Eye (tissue), 1 donor: ENCODE measurements around the gene CELSR3.

Experiments used
- DNase-seq: peaks from one replicate; pipeline ENCODE4 v3.0.0-alpha.2; 2015

Gene CELSR3

GRCh38 chr3:48656841-48657281, 5.8 kb downstream of the CELSR3 start:
- no peak for DNase-seq

GRCh38 chr3:48656061-48656840, 6.4 kb downstream of the CELSR3 start:
- peak; percentile 93 for DNase-seq

GRCh38 chr3:48655606-48656005, 7.1 kb downstream of the CELSR3 start:
- DNase-seq = no peak

GRCh38 chr3:48655063-48655462, 7.6 kb downstream of the CELSR3 start:
- DNase-seq = no peak

- no peak for DNase-seq
Observed at GRCh38 chr3:48652923-48653715, 9.6 kb downstream of the CELSR3 start.

GRCh38 chr3:48651771-48652170, 10.9 kb downstream of the CELSR3 start:
- DNase-seq = no peak

- no peak for DNase-seq
Observed at GRCh38 chr3:48650723-48651122, 12.0 kb downstream of the CELSR3 start.

- no peak for DNase-seq
Observed at GRCh38 chr3:48648188-48648850, 14.4 kb downstream of the CELSR3 start.

GRCh38 chr3:48647714-48648113, 15.0 kb downstream of the CELSR3 start:
- DNase-seq = no peak

- no peak for DNase-seq
Observed at GRCh38 chr3:48644898-48645760, 17.6 kb downstream of the CELSR3 start.

GRCh38 chr3:48642605-48643004, 20.1 kb downstream of the CELSR3 start:
- no peak for DNase-seq

- no peak for DNase-seq
Observed at GRCh38 chr3:48641396-48641795, 21.3 kb downstream of the CELSR3 start.

GRCh38 chr3:48639944-48640606, 22.6 kb downstream of the CELSR3 start:
- DNase-seq = no peak

GRCh38 chr3:48637305-48637704, 25.4 kb downstream of the CELSR3 start:
- no peak for DNase-seq

GRCh38 chr3:48636149-48636655, 26.5 kb downstream of the CELSR3 start:
- DNase-seq = peak; percentile 13

- peak; percentile 98 for DNase-seq
Observed at GRCh38 chr3:48635222-48636021, 27.3 kb downstream of the CELSR3 start, which contains the start of gene SLC26A6. SLC26A6 (minus strand) TSS chr3:48635461; CDS start chr3:48635393, 68 bp downstream.

GRCh38 chr3:48634661-48635221, 27.9 kb downstream of the CELSR3 start:
- DNase-seq = no peak

- no peak for DNase-seq
Observed at GRCh38 chr3:48633743-48634142, 28.9 kb downstream of the CELSR3 start.

GRCh38 chr3:48633256-48633655, 29.4 kb downstream of the CELSR3 start:
- no peak for DNase-seq
